Measurements from ENCODE around the gene ATP6AP1.

ATP6AP1 gene

DNA sequence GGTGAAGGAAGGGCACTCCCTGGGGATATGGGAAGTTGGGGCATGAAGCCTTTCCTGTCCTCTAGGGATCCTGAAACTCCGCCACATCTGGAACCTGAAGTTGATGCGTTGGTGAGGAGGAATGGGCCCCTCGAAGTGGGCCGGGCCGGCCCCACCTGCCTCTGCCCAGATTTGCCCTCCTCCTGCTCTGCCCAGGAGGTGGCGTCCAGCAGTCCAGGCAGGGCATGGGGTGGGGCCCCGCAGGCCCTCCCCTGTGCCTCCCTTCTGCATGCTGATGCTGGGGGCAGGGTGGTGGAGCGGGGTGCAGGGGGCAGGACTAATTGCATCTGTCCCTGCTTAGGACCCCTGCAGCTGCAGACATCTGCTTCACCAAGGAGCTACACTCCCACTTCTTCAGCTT lies 15.3 kb upstream of the ATP6AP1 start:
- Histone ChIP-seq H3K4me3 (ENCODE audit: low read depth, low read length) (no peak overlapping the region), H3K27me3 (ENCODE audit: insufficient read depth, low read depth, severe bottlenecking) (peaks cover 11% of the 10 kb centered on the region), H3K36me3 (peaks cover 30% of the 10 kb centered on the region), H3K9me3 (ENCODE audit: severe bottlenecking) (peaks cover 3% of the 10 kb centered on the region), H3K27ac (peak overlapping the region; percentile 93)
- TF ChIP-seq, protein P1, sequence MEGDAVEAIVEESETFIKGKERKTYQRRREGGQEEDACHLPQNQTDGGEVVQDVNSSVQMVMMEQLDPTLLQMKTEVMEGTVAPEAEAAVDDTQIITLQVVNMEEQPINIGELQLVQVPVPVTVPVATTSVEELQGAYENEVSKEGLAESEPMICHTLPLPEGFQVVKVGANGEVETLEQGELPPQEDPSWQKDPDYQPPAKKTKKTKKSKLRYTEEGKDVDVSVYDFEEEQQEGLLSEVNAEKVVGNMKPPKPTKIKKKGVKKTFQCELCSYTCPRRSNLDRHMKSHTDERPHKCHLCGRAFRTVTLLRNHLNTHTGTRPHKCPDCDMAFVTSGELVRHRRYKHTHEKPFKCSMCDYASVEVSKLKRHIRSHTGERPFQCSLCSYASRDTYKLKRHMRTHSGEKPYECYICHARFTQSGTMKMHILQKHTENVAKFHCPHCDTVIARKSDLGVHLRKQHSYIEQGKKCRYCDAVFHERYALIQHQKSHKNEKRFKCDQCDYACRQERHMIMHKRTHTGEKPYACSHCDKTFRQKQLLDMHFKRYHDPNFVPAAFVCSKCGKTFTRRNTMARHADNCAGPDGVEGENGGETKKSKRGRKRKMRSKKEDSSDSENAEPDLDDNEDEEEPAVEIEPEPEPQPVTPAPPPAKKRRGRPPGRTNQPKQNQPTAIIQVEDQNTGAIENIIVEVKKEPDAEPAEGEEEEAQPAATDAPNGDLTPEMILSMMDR (IDR thresholded peaks at IDR 0.05; ENCODE audit: low read depth, low read length), result 0 out of 2 replicates have a peak, but pooled peaks have one; percentile 17
- DNase-seq, result no peak

DNA sequence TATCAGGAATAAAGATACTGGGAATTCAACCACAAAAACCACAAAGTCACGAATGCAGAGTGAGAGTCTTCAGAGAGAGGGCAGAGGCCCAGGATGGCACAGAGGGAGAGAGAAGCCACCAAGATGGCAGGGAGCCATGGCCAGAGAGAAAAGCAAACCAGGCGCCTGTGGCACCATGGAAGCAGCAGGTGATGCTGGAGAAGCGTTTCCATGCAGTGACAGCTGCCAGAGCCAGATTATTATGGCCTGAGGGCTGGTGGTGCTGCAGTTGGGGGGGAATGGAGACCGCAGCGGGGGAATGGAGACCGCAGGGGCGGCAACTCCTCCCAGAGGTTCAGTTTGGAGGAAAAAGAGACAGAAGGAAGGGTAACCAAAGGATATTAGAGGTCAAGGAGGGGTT lies 11.3 kb upstream of the ATP6AP1 start:
- Histone ChIP-seq H3K36me3 (peaks cover 12% of the 10 kb centered on the region), H3K27me3 (ENCODE audit: insufficient read depth, low read depth, severe bottlenecking) (no peaks in the 10 kb centered on the region), H3K9me3 (ENCODE audit: severe bottlenecking) (peaks cover 3% of the 10 kb centered on the region), H3K27ac (no peak overlapping the region), H3K4me3 (ENCODE audit: low read depth, low read length) (no peak overlapping the region)
- TF ChIP-seq, protein P1 (IDR thresholded peaks at IDR 0.05; ENCODE audit: low read depth, low read length), result no peak
- no peak for DNase-seq

DNA sequence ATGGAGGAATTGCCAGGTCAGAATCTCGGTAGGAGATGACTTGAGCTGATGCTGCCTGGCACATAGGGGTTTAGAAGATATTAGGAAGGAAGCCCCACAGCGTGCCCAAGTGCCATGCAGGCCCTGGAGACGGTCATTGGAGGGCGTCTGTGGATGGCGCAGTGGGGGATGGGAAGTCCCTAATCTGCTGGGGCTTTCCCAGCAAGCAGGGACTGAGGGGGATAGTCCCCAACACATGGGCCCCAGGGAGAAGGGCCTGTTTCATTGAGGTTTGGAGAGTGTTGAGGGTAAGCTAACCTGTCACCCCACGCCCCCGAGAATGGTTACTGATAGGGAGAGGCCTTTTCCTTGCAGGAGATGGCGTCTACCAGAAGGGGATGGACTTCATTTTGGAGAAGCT lies 9.3 kb upstream of the ATP6AP1 start:
- DNase-seq, result no peak
- Histone ChIP-seq H3K9me3 (ENCODE audit: severe bottlenecking) (peaks cover 3% of the 10 kb centered on the region), H3K4me3 (ENCODE audit: low read depth, low read length) (no peak overlapping the region), H3K36me3 (peaks cover 4% of the 10 kb centered on the region; the same call in 1 of the 2 replicates), H3K27me3 (ENCODE audit: insufficient read depth, low read depth, severe bottlenecking) (peaks cover 3% of the 10 kb centered on the region), H3K27ac (no peak overlapping the region)
- TF ChIP-seq, protein P1 (IDR thresholded peaks at IDR 0.05; ENCODE audit: low read depth, low read length), result no peak

DNA sequence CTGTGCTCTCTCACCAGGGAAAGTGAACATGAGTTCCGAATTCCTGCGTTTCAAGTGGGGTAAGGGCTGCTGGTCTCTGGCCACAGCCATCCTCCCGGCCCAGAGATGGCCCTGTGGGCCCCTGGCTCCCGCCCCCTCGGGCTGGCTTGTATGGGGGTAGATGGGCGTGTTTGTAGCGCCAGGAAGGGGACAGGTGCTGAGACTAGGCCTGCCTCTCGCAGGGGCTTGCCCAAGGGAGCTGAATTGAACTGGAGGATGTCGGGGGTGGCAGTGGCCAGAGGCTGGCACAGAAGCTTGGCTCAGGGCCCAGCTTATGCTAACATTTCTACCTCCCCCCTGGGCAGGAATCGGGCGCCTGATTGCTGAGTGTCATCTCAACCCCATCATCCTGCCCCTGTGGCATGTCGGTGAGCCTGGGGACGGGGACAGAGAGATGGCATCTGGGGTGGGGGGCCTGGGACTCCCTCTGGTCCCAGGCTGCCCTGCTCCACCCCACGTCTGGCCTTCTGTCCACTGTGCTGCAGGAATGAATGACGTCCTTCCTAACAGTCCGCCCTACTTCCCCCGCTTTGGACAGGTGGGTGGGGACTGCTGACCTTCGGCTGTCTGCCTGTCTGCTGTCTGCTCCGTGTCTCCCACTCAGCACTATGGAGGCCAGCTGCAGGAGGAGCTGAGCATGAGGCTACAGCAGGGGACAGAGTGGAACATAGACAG lies 8.6 kb upstream of the ATP6AP1 start:
- H3K4me3 ChIP-seq (ENCODE audit: low read depth, low read length), result no peak overlapping the region
- TF ChIP-seq, protein P1 (IDR thresholded peaks at IDR 0.05; ENCODE audit: low read depth, low read length), result no peak
- DNase-seq, result no peak
- peaks cover 4% of the 10 kb centered on the region; the same call in 1 of the 2 replicates for H3K36me3 ChIP-seq
- 0 out of 2 replicates have a peak overlapping the region, but pooled peaks have one; percentile 23 for H3K27ac ChIP-seq
- H3K27me3 ChIP-seq (ENCODE audit: insufficient read depth, low read depth, severe bottlenecking), result peaks cover 3% of the 10 kb centered on the region
- peaks cover 3% of the 10 kb centered on the region for H3K9me3 ChIP-seq (ENCODE audit: severe bottlenecking)

DNA sequence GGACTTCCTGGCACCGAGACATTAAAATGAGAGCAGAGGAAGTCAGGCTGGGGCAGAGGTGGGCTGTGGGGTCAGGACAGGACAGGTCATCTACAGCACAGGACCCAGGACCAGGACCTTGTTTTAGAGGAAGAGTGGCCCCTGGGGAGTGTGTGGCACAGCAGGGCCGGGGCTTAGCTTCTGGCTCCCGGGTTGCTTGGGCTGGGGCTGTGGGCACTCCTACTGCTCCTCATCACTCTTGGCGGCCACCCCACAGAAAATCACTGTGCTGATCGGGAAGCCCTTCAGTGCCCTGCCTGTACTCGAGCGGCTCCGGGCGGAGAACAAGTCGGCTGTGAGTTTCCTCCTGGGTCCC lies 8.1 kb upstream of the ATP6AP1 start:
- DNase-seq, result no peak
- Histone ChIP-seq H3K36me3 (peaks cover 2% of the 10 kb centered on the region; the same call in 1 of the 2 replicates), H3K27me3 (ENCODE audit: insufficient read depth, low read depth, severe bottlenecking) (peaks cover 3% of the 10 kb centered on the region), H3K9me3 (ENCODE audit: severe bottlenecking) (peaks cover 2% of the 10 kb centered on the region), H3K4me3 (ENCODE audit: low read depth, low read length) (no peak overlapping the region), H3K27ac (0 out of 2 replicates have a peak overlapping the region, but pooled peaks have one; percentile 23)
- TF ChIP-seq, protein P1 (IDR thresholded peaks at IDR 0.05; ENCODE audit: low read depth, low read length), result no peak

All from WERI-Rb-1 (cell line).